IPS-18c (cell line): ENCODE measurements around the gene CTNNBIP1.
"Not testable (repeated sequence)": the region's sequence is repeated elsewhere in the genome, so short reads cannot be mapped to it uniquely, and the experiment has no call there.

ENCODE experiments used
- H3K4me3 ChIP-seq: 2 replicates; pipeline ENCODE4 v1.7.0; 2013; ENCODE audit warnings: low read depth, mild to moderate bottlenecking, low read length, moderate library complexity; ENCODE audit not compliant: insufficient read depth
- H3K9me3 ChIP-seq: one replicate; pipeline ENCODE4 v1.6.1; 2013; ENCODE audit warnings: mild to moderate bottlenecking, low read length, moderate library complexity; ENCODE audit not compliant: control insufficient read depth, insufficient read depth

Gene CTNNBIP1

DNA sequence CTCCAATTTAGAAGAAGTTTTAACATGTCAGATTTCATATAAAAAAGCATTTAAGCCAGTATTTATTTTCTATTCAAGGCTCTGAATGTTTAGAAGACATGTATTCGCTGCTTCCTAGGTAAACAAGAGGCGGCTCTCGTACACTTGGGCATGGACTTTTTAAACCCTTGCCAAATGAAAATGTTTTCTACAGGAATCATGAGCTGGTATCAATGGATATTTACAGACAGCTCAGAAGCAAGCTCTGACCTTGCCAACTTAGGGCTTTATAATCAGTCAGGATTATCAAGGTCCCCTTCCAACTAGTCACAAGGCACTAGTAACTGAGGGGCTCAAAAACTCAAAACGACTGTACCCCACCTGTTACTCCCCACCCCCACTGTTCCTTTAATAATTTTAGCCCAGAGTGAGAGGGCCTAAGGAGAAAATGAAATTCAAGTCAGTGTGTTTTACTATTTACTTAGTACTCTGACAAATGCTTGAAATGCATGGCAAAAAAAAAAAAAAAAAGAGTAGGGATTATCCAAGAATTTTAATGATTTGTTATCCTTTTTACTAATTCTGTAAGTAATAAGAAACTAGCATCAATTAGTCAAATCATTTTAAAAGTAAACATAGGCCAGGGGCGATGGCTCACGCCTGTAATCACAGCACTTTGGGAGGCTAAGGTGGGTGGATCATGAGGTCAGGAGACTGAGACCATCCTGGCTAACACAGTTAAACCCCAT, 98.7 kb downstream of the CTNNBIP1 start:
- no peak overlapping the region for H3K4me3 ChIP-seq
- no peaks in the 10 kb centered on the region for H3K9me3 ChIP-seq

DNA sequence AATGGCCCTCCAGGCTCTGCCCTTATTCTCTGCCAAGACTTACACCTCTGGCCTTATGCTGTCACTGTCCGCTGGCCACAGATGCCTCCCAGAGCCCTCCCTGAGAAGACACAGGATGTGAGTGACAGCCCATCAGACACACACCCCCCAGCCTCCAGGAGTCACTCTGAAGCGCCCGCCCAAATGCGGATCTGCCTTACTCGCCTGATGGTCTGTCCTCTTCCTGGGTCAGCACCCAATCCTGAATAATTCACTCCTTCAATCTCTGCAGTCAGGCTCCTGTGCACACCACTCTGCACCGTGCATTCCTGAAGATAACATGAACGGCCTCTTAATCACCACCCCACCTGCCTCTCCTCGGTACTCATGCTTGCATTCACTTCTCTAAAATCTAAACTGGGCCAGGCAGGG, 101.0 kb downstream of the CTNNBIP1 start:
- Histone ChIP-seq H3K9me3 (no peaks in the 10 kb centered on the region), H3K4me3 (no peak overlapping the region)

- no peaks in the 10 kb centered on the region for H3K9me3 ChIP-seq
- H3K4me3 ChIP-seq: no peak overlapping the region
Observed at GRCh38 chr1:9808459-9808858, 101.6 kb downstream of the CTNNBIP1 start.

DNA sequence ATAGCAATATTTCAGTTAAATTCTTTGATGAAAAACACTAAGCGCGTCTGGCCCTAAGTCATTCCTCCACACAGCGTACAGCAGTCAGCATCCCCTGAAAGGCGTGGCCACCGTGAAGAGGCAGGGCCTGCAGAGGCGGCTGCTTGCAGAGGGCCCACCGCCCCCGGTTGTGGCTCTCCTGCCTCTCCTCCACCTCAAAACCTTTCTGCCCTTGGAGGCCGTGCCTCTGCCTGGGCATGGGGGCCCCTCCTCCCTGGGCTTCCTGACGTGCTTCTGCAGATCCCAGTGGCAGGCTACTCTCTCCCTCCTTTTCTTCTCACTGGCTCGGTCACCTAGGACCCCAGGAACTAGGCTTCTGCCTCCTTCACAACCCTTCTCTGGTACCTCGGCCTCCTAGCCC, 102.5 kb downstream of the CTNNBIP1 start:
- H3K9me3 ChIP-seq: no peaks in the 10 kb centered on the region
- H3K4me3 ChIP-seq: no peak overlapping the region

DNA sequence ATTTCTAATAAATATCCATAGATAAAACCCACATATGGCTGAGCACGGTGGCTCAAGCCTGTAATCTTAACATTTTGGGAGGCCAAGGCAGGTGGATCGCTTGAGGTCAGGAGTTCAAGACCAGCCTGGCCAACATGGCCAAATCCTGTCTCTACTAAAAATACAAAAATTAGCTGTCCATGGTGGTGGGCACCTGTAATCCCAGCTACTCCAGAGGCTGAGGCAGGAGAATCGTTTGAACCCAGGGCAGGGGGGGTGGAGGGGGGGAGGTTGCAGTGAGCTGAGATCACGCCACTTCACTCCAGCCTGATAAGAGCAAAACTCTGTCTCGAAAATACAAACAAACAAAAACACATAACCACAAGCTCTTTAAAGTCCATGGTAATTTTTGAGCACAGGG, 104.1 kb downstream of the CTNNBIP1 start:
- H3K9me3 ChIP-seq, H3K4me3 ChIP-seq: not testable (repeated sequence)

- Histone ChIP-seq H3K4me3 (no peak overlapping the region), H3K9me3 (no peaks in the 10 kb centered on the region)
Observed at GRCh38 chr1:9805006-9805508, 105.0 kb downstream of the CTNNBIP1 start.

- not testable (repeated sequence) for H3K9me3 ChIP-seq, H3K4me3 ChIP-seq
Observed at GRCh38 chr1:9803003-9803918, 106.8 kb downstream of the CTNNBIP1 start.

DNA sequence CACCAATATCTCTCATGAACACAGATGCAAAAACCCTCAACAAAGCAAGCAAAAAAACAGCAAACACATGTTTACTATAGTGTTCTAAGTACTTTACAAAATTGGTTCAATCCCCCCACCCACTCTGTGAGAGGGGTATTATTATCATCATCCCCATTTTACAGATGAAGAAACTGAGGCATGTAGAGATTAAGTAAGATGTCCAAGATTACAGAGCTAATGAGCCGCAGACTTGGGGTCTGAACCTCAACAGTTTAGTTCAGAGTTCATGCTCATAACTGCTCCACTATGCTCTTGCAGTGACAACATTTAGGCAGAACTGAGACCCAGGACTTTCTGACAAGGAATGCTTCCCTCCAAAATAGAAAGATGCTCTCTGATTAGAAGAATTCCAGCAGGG, 108.2 kb downstream of the CTNNBIP1 start:
- no peaks in the 10 kb centered on the region for H3K9me3 ChIP-seq
- H3K4me3 ChIP-seq: no peak overlapping the region
